Endodermal cell (in vitro differentiated cells): ENCODE results near the gene ARNT2. TPM values are rescaled to one million over a fixed set of nuclear protein-coding genes. Genes with fewer than 3 reads are reported as not detected.

Source experiments
- DNase-seq: peaks from one replicate; pipeline ENCODE4 v3.0.0-alpha.2; 2017
- H3K27ac ChIP-seq: 2 replicates; pipeline ENCODE4 v1.5.1; 2013; ENCODE audit warnings: mild to moderate bottlenecking, low read depth, low read length, moderate library complexity
- H3K27me3 ChIP-seq: 2 replicates; pipeline ENCODE4 v1.6.1; 2013; ENCODE audit warnings: mild to moderate bottlenecking, low read length, moderate library complexity; ENCODE audit not compliant: insufficient read depth, control insufficient read depth, poor library complexity, severe bottlenecking
- H3K36me3 ChIP-seq: 2 replicates; pipeline ENCODE4 v1.7.0; 2013; ENCODE audit warnings: mild to moderate bottlenecking, low read length, moderate library complexity; ENCODE audit not compliant: control insufficient read depth, insufficient read depth
- H3K4me1 ChIP-seq: one replicate; pipeline ENCODE4 v1.7.0; 2013; ENCODE audit warnings: low read length; ENCODE audit not compliant: control insufficient read depth, insufficient read depth
- H3K4me3 ChIP-seq: 2 replicates; pipeline ENCODE4 v1.5.1; 2013; ENCODE audit warnings: mild to moderate bottlenecking, low read length, moderate library complexity
- H3K9ac ChIP-seq: 2 replicates; pipeline ENCODE4 v1.6.1; 2013; ENCODE audit warnings: mild to moderate bottlenecking, low read length, moderate library complexity; ENCODE audit not compliant: poor library complexity, severe bottlenecking; ENCODE audit errors: extremely low read depth
- H3K9me3 ChIP-seq: 2 replicates; pipeline ENCODE4 v1.6.1; 2013; ENCODE audit warnings: mild to moderate bottlenecking, low read length, moderate library complexity; ENCODE audit not compliant: control insufficient read depth
- H3K27ac Mint-ChIP-seq: 2 replicates; pipeline ENCODE4 v1.8.0; 2020; ENCODE audit warnings: mixed read lengths
- H3K27me3 Mint-ChIP-seq: 2 replicates; pipeline ENCODE4 v1.8.0; 2021; ENCODE audit warnings: mild to moderate bottlenecking, mixed read lengths; ENCODE audit not compliant: insufficient read depth
- H3K36me3 Mint-ChIP-seq: 2 replicates; pipeline ENCODE4 v1.8.0; 2020; ENCODE audit warnings: low read depth, mixed read lengths
- H3K4me1 Mint-ChIP-seq: 2 replicates; pipeline ENCODE4 v1.8.0; 2020; ENCODE audit warnings: mixed read lengths
- H3K4me3 Mint-ChIP-seq: 2 replicates; pipeline ENCODE4 v1.8.0; 2020; ENCODE audit warnings: mild to moderate bottlenecking, moderate library complexity, mixed read lengths
- H3K9me3 Mint-ChIP-seq: 2 replicates; pipeline ENCODE4 v1.8.0; 2020; ENCODE audit warnings: mild to moderate bottlenecking, mixed read lengths
- WGBS, 2 experiments: methylation state at CpG; one replicate each; pipeline versions ENCODE4 v1.1.5 to v1.1.7; 2013; ENCODE audit warnings: missing lambda C conversion rate in 2 of 2, mixed read lengths in 1 of 2; ENCODE audit not compliant: insufficient coverage in 1 of 2, insufficient read length in 1 of 2; 5-methylcytosine and 5-hydroxymethylcytosine counted together
- total RNA-seq, 2 donors: library from RNA; stranded (reverse); fragmentation: NEBNext Ultra II Directional in 1 of 2; extraction: Animal tissue kit (Norgen Biotek cat#: 25700) in 1 of 2; gene quantifications; 2 replicates in 1 of 2; 3 replicates in 1 of 2; pipeline ENCODE4 v1.2.1, GENCODE V29; 2021
- TF ChIP-seq, protein P1 (sequence below): fragments of 200-600 bp; sonication (generic); conservative IDR thresholded peaks from 2 replicates; pipeline ENCODE4 v1.5.0; 2021; ENCODE audit warnings: antibody characterized with exemption, mild to moderate bottlenecking

Gene ARNT2
- total RNA-seq, 2 donors from 2014 or later, result 8.0 to 15.9 TPM

DNA sequence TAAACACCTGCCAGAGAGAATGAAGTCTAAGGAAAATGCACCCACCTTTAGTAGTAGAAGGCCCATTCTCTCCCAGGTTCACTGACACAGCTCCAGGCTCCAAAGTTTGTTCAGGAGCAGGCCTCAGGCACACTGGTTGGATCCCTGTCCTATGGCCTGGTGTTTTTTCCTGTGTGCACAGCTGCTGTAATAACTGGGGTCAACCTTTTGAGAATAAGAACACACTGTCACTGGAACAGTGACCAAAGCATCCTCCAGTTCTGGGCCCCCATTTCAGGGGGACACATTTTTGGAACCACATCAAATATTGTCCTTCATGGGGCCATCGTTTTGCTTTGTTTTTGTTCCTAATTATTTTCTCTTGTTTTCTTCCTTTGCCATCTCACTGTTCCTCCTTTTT, 95.8 kb downstream of the ARNT2 start:
- H3K36me3 Mint-ChIP-seq, result no peaks in the 10 kb centered on the region
- H3K27me3 Mint-ChIP-seq, result no peaks in the 10 kb centered on the region
- 90 to 100% methylated on average over 1 of the region's 1 CpG for WGBS, 2 experiments
- Histone ChIP-seq H3K36me3 (no peaks in the 10 kb centered on the region), H3K4me1 (peaks cover 10% of the 10 kb centered on the region), H3K9ac (no peak overlapping the region), H3K27me3 (no peaks in the 10 kb centered on the region), H3K27ac (no peak overlapping the region), H3K4me3 (no peak overlapping the region), H3K9me3 (peaks cover 5% of the 10 kb centered on the region)
- no peaks in the 10 kb centered on the region for H3K9me3 Mint-ChIP-seq
- peaks cover 30% of the 10 kb centered on the region for H3K4me1 Mint-ChIP-seq
- TF ChIP-seq, protein P1, sequence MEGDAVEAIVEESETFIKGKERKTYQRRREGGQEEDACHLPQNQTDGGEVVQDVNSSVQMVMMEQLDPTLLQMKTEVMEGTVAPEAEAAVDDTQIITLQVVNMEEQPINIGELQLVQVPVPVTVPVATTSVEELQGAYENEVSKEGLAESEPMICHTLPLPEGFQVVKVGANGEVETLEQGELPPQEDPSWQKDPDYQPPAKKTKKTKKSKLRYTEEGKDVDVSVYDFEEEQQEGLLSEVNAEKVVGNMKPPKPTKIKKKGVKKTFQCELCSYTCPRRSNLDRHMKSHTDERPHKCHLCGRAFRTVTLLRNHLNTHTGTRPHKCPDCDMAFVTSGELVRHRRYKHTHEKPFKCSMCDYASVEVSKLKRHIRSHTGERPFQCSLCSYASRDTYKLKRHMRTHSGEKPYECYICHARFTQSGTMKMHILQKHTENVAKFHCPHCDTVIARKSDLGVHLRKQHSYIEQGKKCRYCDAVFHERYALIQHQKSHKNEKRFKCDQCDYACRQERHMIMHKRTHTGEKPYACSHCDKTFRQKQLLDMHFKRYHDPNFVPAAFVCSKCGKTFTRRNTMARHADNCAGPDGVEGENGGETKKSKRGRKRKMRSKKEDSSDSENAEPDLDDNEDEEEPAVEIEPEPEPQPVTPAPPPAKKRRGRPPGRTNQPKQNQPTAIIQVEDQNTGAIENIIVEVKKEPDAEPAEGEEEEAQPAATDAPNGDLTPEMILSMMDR, result no peak
- no peak overlapping the region for H3K27ac Mint-ChIP-seq
- H3K4me3 Mint-ChIP-seq, result no peak overlapping the region
- no peak for DNase-seq

DNA sequence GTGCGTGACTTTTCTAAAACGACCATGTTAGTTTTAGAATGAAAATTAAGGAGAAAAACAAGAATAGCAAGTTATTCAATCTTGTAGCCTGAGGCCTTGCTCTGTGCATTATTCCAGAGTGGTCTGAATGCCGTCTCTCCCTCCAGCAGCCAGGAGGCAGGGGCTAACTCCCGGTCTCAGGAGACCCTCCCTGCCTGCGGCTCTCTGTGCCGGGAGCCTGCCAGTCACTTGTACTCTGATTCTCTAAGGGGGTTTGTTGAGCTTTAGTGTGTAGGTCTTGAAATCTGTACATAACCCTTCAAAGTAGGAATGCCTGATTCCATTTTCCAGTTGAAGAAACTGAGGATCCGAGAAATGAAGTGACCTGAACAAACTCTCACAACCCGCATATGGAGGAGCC, 97.3 kb downstream of the ARNT2 start:
- WGBS, 2 experiments, result 92 to 100% methylated on average over 4 to 8 of the region's 8 CpGs
- no peaks in the 10 kb centered on the region for H3K27me3 ChIP-seq
- no peaks in the 10 kb centered on the region for H3K27me3 Mint-ChIP-seq
- peaks cover 12% of the 10 kb centered on the region for H3K9me3 ChIP-seq
- H3K9me3 Mint-ChIP-seq, result no peaks in the 10 kb centered on the region
- H3K27ac Mint-ChIP-seq, result no peak overlapping the region
- no peak overlapping the region for H3K27ac ChIP-seq
- H3K36me3 ChIP-seq, result no peaks in the 10 kb centered on the region
- no peak for DNase-seq
- no peak overlapping the region for H3K9ac ChIP-seq
- peaks cover 10% of the 10 kb centered on the region for H3K4me1 ChIP-seq
- H3K4me3 ChIP-seq, result no peak overlapping the region
- TF ChIP-seq, protein P1, result no peak
- peaks cover 18% of the 10 kb centered on the region for H3K4me1 Mint-ChIP-seq
- no peak overlapping the region for H3K4me3 Mint-ChIP-seq
- no peaks in the 10 kb centered on the region for H3K36me3 Mint-ChIP-seq

DNA sequence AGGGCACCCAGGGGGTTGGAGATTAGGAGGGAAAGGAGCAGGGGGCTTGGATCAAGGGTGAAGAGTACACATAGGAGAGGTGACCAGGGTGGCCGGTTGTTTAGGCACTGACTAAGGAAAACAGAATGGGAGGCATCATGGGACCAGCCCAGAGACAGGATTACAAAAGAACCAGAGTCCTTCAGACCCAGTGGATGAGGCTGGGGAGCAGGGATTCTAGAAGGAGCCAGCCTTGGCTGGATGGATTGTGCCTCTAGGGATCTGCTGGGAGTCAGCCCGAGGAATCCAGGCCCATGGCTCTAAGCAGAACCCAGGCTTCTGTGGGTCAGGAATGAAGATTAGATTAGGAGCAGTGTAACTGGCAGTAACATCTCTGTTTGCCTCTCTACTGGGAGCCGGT, 98.6 kb downstream of the ARNT2 start:
- DNase-seq, result no peak
- WGBS, 2 experiments, result 89 to 90% methylated on average over 2 to 3 of the region's 3 CpGs
- Histone ChIP-seq H3K27me3 (no peaks in the 10 kb centered on the region), H3K4me3 (no peak overlapping the region), H3K9me3 (peaks cover 12% of the 10 kb centered on the region), H3K9ac (no peak overlapping the region), H3K27ac (no peak overlapping the region), H3K4me1 (peaks cover 10% of the 10 kb centered on the region), H3K36me3 (no peaks in the 10 kb centered on the region)
- Mint-ChIP-seq H3K36me3 (no peaks in the 10 kb centered on the region), H3K4me3 (no peak overlapping the region), H3K9me3 (no peaks in the 10 kb centered on the region), H3K27me3 (no peaks in the 10 kb centered on the region), H3K4me1 (peaks cover 18% of the 10 kb centered on the region), H3K27ac (no peak overlapping the region)
- TF ChIP-seq, protein P1, result no peak
